B cell (primary cell): ENCODE data around the gene SCAND1. TPM values are rescaled to one million over a fixed set of nuclear protein-coding genes. Genes with fewer than 3 reads are reported as not detected.

Experiments used
- ATAC-seq: fragments of 200-7000 bp; cut with Tn5 transposase; one replicate; pipeline ENCODE4 v1.10.0; 2021; ENCODE audit warnings: low read depth, mild to moderate bottlenecking, moderate number of reproducible peaks, moderate library complexity
- CTCF ChIA-PET: fragments of 350-600 bp; sonication (Branson Sonifier 250); formaldehyde crosslinking; loops from one replicate; lab custom pipeline; 2021; ENCODE audit warnings: antibody characterized with exemption, inconsistent platforms; lab: Charles Lee
- POLR2A ChIA-PET: fragments of 350-600 bp; sonication (Branson Sonifier 250); formaldehyde crosslinking; loops from one replicate; lab custom pipeline; 2021; ENCODE audit warnings: antibody characterized with exemption; lab: Charles Lee
- DNase-seq: peaks from one replicate; pipeline ENCODE4 v3.0.0; 2013
- H2AFZ ChIP-seq: 2 replicates; pipeline ENCODE4 v1.6.1; 2012; ENCODE audit warnings: mild to moderate bottlenecking, low read depth, low read length; ENCODE audit not compliant: insufficient read depth, poor library complexity, severe bottlenecking
- H3K27ac ChIP-seq, 2 donors: 1 replicate in 1 of 2; 2 replicates in 1 of 2; pipeline ENCODE4 v1.5.1; 2012 to 2013; ENCODE audit warnings: low read length in 2 of 2, mild to moderate bottlenecking in 2 of 2, moderate library complexity in 1 of 2
- H3K27me3 ChIP-seq, 4 experiments: fragments of 200-600 bp in 1 of 4; sonication (generic) in 1 of 4; replicated peaks in 1 of 4; 1 replicate in 2 of 4; 2 replicates in 2 of 4; pipeline versions ENCODE4 v1.6.1 to v1.7.0; 2013 to 2016; ENCODE audit warnings: low read length in 3 of 4, mild to moderate bottlenecking in 2 of 4, mixed read lengths in 1 of 4, moderate library complexity in 1 of 4; ENCODE audit not compliant: insufficient read depth in 4 of 4, control insufficient read depth in 3 of 4; ENCODE audit errors: control extremely low read depth in 1 of 4
- H3K36me3 ChIP-seq, 2 experiments: replicated peaks in 1 of 2; 1 replicate in 1 of 2; 2 replicates in 1 of 2; pipeline versions ENCODE4 v1.6.1 to v1.7.1; 2013; ENCODE audit warnings: low read length in 1 of 2; ENCODE audit not compliant: insufficient read depth in 2 of 2, control insufficient read depth in 1 of 2; ENCODE audit errors: control extremely low read depth in 1 of 2, extremely low read depth in 1 of 2
- H3K4me1 ChIP-seq, 2 donors: fragments of 200-600 bp in 1 of 2; sonication (generic) in 1 of 2; 1 replicate in 1 of 2; 2 replicates in 1 of 2; pipeline versions ENCODE4 v1.5.1 to v1.6.1; 2013 to 2017; ENCODE audit warnings: low read length in 2 of 2; ENCODE audit not compliant: control insufficient read depth in 2 of 2, insufficient read depth in 2 of 2
- H3K4me2 ChIP-seq: replicated peaks from 2 replicates; pipeline ENCODE3; 2012; ENCODE audit warnings: mild to moderate bottlenecking, low read depth, low read length; ENCODE audit not compliant: poor library complexity, severe bottlenecking
- H3K4me3 ChIP-seq, 5 experiments: fragments of 200-600 bp in 1 of 5; sonication (generic) in 1 of 5; 1 replicate in 3 of 5; 2 replicates in 2 of 5; pipeline versions ENCODE4 v1.5.1 to v1.7.0; 2011 to 2016; ENCODE audit warnings: low read length in 4 of 5, mild to moderate bottlenecking in 4 of 5, low read depth in 2 of 5, control low read depth in 1 of 5, moderate library complexity in 1 of 5; ENCODE audit not compliant: insufficient read depth in 1 of 5; ENCODE audit errors: control extremely low read depth in 1 of 5, extremely low read depth in 1 of 5
- H3K79me2 ChIP-seq: fragments of 200-600 bp; sonication (generic); one replicate; pipeline ENCODE4 v1.6.0; 2016; ENCODE audit warnings: low read length; ENCODE audit not compliant: control insufficient read depth, insufficient read depth
- H3K9ac ChIP-seq: fragments of 200-600 bp; sonication (generic); 2 replicates; pipeline ENCODE4 v1.6.1; 2017; ENCODE audit warnings: mild to moderate bottlenecking, low read length, moderate library complexity
- H3K9me3 ChIP-seq, 3 donors: one replicate each; pipeline versions ENCODE4 v1.6.1 to v1.7.1; 2013; ENCODE audit warnings: low read length in 2 of 3; ENCODE audit not compliant: control insufficient read depth in 2 of 3, insufficient read depth in 1 of 3; ENCODE audit errors: control extremely low read depth in 1 of 3
- H4K20me1 ChIP-seq: 2 replicates; pipeline ENCODE4 v1.6.0; 2012; ENCODE audit warnings: mild to moderate bottlenecking, low read length; ENCODE audit not compliant: insufficient read depth, control insufficient read depth, poor library complexity, severe bottlenecking
- H3K27ac Mint-ChIP-seq: one replicate; pipeline ENCODE4 v1.8.0; 2021; ENCODE audit warnings: mixed read lengths
- H3K27me3 Mint-ChIP-seq: one replicate; pipeline ENCODE4 v1.8.0; 2021; ENCODE audit warnings: mixed read lengths
- H3K4me1 Mint-ChIP-seq: one replicate; pipeline ENCODE4 v1.8.0; 2021; ENCODE audit warnings: mixed read lengths
- H3K4me3 Mint-ChIP-seq: one replicate; pipeline ENCODE4 v1.8.0; 2021; ENCODE audit warnings: mixed read lengths
- H3K9me3 Mint-ChIP-seq: one replicate; pipeline ENCODE4 v1.8.0; 2022; ENCODE audit warnings: mixed read lengths; ENCODE audit not compliant: insufficient read depth
- CTCF ChIP-seq: fragments of 200-600 bp; IDR thresholded peaks from one replicate; pipeline ENCODE4 v1.8.0; 2022; ENCODE audit warnings: antibody characterized with exemption, mild to moderate bottlenecking
- EZH2 ChIP-seq: IDR thresholded peaks from 2 replicates; pipeline ENCODE4 v1.6.1; 2012; ENCODE audit warnings: borderline replicate concordance, low read depth, mild to moderate bottlenecking, moderate library complexity, low read length; ENCODE audit not compliant: insufficient read depth, poor library complexity, severe bottlenecking
- WGBS: methylation state at CpG from one replicate; pipeline ENCODE4 v1.1.5; 2013; ENCODE audit warnings: missing lambda C conversion rate; ENCODE audit not compliant: insufficient coverage; 5-methylcytosine and 5-hydroxymethylcytosine counted together
- intact Hi-C: fragments of 100-400 bp; cut with micrococcal nuclease; formaldehyde crosslinking; loops from one replicate; pipeline ENCODE4 v1.10.0; 2022
- polyA plus RNA-seq: library from polyadenylated mRNA; depleted of rRNA; stranded (reverse); fragments of >200 nt; gene quantifications from 2 replicates; pipeline ENCODE4 v1.2.3, GENCODE V29; 2012
- total RNA-seq, 2 donors: library from RNA; stranded (reverse); fragments of 120-200 nt in 1 of 2; gene quantifications; 1 replicate in 1 of 2; 2 replicates in 1 of 2; pipeline versions ENCODE4 v1.2.3 to v1.2.4, GENCODE V29; 2013 to 2022

Gene SCAND1
- total and polyA plus RNA-seq, 2 donors (not counting 1 experiment from before 2014, with no cell fraction given) = 42.0 to 102 TPM

GRCh38 chr20:35972462-35972861, 18.2 kb upstream of the SCAND1 start:
- Mint-ChIP-seq H3K4me1 (no peaks in the 10 kb centered on the region), H3K27ac (no peak overlapping the region), H3K4me3 (no peak overlapping the region), H3K9me3 (no peaks in the 10 kb centered on the region), H3K27me3 (peaks cover 7% of the 10 kb centered on the region)
- no peaks in the 10 kb centered on the region for H4K20me1 ChIP-seq
- no peak overlapping the region for H3K9ac ChIP-seq
- no peaks in the 10 kb centered on the region for H3K4me1 ChIP-seq
- H3K79me2 ChIP-seq = no peaks in the 10 kb centered on the region
- H3K36me3 ChIP-seq = no peaks in the 10 kb centered on the region
- H3K27me3 ChIP-seq = no peaks in the 10 kb centered on the region
- CTCF ChIA-PET = interaction anchor here (1.4 to 1.9 kb wide), 2 partner anchors 18 to 20 kb away, joined by 3 to 6 read pairs; partner anchors contain the start of gene SCAND1
- WGBS = 40% methylated on average over 1 of the region's 4 CpGs
- TF ChIP-seq EZH2 (no peak), CTCF (no peak)
- no peak overlapping the region for H3K27ac ChIP-seq
- H3K4me2 ChIP-seq = no peak overlapping the region
- DNase-seq = no peak
- intact Hi-C loops = no loop called here
- POLR2A ChIA-PET = no interaction called here
- ATAC-seq = no peak
- H2AFZ ChIP-seq = no peak overlapping the region
- H3K9me3 ChIP-seq = no peaks in the 10 kb centered on the region
- no peak overlapping the region for H3K4me3 ChIP-seq

- H3K4me3 ChIP-seq = no peak overlapping the region
- no peaks in the 10 kb centered on the region for H3K79me2 ChIP-seq
- no peak overlapping the region for H3K4me2 ChIP-seq
- ChIA-PET CTCF (interaction anchor here (1.9 kb wide), 1 partner anchor 18 kb away, joined by 6 read pairs; the partner anchor contains the start of gene SCAND1), POLR2A (no interaction called here)
- H4K20me1 ChIP-seq = no peaks in the 10 kb centered on the region
- no peak overlapping the region for H3K9ac ChIP-seq
- TF ChIP-seq CTCF (no peak), EZH2 (no peak)
- Mint-ChIP-seq H3K4me1 (no peaks in the 10 kb centered on the region), H3K27me3 (peaks cover 7% of the 10 kb centered on the region), H3K4me3 (no peak overlapping the region), H3K9me3 (no peaks in the 10 kb centered on the region), H3K27ac (no peak overlapping the region)
- H3K36me3 ChIP-seq = no peaks in the 10 kb centered on the region
- no peak for DNase-seq
- no peaks in the 10 kb centered on the region for H3K9me3 ChIP-seq
- H3K27ac ChIP-seq = no peak overlapping the region
- 100% methylated on average over 1 of the region's 2 CpGs for WGBS
- intact Hi-C loops = no loop called here
- ATAC-seq = no peak
- H3K27me3 ChIP-seq = no peaks in the 10 kb centered on the region
- H3K4me1 ChIP-seq = no peaks in the 10 kb centered on the region
- H2AFZ ChIP-seq = no peak overlapping the region
Measured at GRCh38 chr20:35971981-35972380, 17.7 kb upstream of the SCAND1 start.
